ENCODE data around the gene RBKS. TPM values are rescaled to one million over a fixed set of nuclear protein-coding genes. Genes with fewer than 3 reads are reported as not detected.

The RBKS gene
- total and polyA plus RNA-seq, 2 of the 8 experiments (the other 6 are each of a cell fraction or from before 2014, with no cell fraction given): 1.1 to 1.5 TPM

DNA sequence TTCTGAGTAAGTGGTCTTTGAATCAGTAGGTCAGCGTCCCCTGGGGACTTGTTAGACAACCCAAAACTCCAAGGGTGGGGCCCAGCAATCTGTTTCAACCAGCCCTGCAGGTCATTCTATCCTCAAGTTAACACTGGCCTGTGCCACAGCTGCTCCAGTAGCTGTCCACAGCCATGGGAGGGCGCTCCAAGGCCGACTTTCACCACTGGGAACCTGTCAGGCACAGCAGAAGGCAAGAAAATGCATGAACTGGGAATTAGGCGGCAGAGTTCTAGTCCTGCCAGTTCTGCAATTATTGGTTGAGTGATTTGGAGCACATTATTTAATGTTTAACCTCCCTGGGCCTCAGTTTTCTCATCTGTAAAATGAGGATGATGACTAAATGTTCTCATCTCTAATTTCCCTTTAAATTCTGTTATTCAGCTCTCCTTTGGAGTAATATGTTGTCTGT lies 136.0 kb downstream of the RBKS start (continued):
- TF ChIP-seq KDM1A (IDR thresholded peaks at IDR 0.05; ENCODE audit: borderline replicate concordance, low read length) (no peak), JUND (IDR thresholded peaks at IDR 0.05; ENCODE audit: low read length) (0 out of 2 replicates have a peak, but pooled peaks have one; percentile 9), YY1 (IDR thresholded peaks at IDR 0.05; ENCODE audit: low read depth, low read length) (0 out of 2 replicates have a peak, but pooled peaks have one; percentile 11), CBX5 (IDR thresholded peaks at IDR 0.05; ENCODE audit: low read depth, low read length) (no peak), BCL11A (IDR thresholded peaks at IDR 0.05; ENCODE audit: low read depth in 2 of 2, low read length in 2 of 2) (no peak), SP2 (IDR thresholded peaks at IDR 0.05; ENCODE audit: low read length) (no peak), RBBP5 (IDR thresholded peaks at IDR 0.05; ENCODE audit: borderline replicate concordance, low read depth, low read length) (no peak), EZH2 (IDR thresholded peaks at IDR 0.05; ENCODE audit: low read depth, low read length, severe bottlenecking) (no peak), SAP30 (IDR thresholded peaks at IDR 0.05; ENCODE audit: insufficient read depth, insufficient replicate concordance, low read length) (no peak), SRF (IDR thresholded peaks at IDR 0.05; ENCODE audit: low read depth, low read length) (no peak), RXRA (IDR thresholded peaks at IDR 0.05; ENCODE audit: insufficient read depth, low read depth, low read length) (no peak), BRCA1 (IDR thresholded peaks at IDR 0.05; ENCODE audit: low read depth, low read length) (no peak), CBX8 (IDR thresholded peaks at IDR 0.05; ENCODE audit: borderline replicate concordance, low read depth, low read length) (no peak), TAF1 (IDR thresholded peaks at IDR 0.05; ENCODE audit: low read depth, low read length) (no peak), USF2 (IDR thresholded peaks at IDR 0.05; ENCODE audit: low read length) (no peak), CREB1 (IDR thresholded peaks at IDR 0.05) (peak; percentile 31; the same call in 1 of the 2 replicates), TCF12 (IDR thresholded peaks at IDR 0.05; ENCODE audit: low read depth, low read length) (no peak), TAF7 (optimal IDR thresholded peaks at IDR 0.05; ENCODE audit: borderline replicate concordance, low read depth, low read length) (no peak)
- TF ChIP-seq, protein P1, sequence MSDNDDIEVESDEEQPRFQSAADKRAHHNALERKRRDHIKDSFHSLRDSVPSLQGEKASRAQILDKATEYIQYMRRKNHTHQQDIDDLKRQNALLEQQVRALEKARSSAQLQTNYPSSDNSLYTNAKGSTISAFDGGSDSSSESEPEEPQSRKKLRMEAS (IDR thresholded peaks at IDR 0.05): no peak
- TF ChIP-seq, protein P2, sequence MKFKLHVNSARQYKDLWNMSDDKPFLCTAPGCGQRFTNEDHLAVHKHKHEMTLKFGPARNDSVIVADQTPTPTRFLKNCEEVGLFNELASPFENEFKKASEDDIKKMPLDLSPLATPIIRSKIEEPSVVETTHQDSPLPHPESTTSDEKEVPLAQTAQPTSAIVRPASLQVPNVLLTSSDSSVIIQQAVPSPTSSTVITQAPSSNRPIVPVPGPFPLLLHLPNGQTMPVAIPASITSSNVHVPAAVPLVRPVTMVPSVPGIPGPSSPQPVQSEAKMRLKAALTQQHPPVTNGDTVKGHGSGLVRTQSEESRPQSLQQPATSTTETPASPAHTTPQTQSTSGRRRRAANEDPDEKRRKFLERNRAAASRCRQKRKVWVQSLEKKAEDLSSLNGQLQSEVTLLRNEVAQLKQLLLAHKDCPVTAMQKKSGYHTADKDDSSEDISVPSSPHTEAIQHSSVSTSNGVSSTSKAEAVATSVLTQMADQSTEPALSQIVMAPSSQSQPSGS (IDR thresholded peaks at IDR 0.05; ENCODE audit: low read length): no peak

Data from H1 (cell line).